ENCODE data around the gene CDHR3.

Gene CDHR3

GRCh38 chr7:106076537-106076936 lies 113.5 kb downstream of the CDHR3 start:
- Histone ChIP-seq H3K36me3 (ENCODE audit: insufficient read depth, low read length) (no peaks in the 10 kb centered on the region), H3K9me3 (ENCODE audit: insufficient read depth, low read depth, low read length) (no peaks in the 10 kb centered on the region), H3K9ac (ENCODE audit: low read depth, low read length) (no peak overlapping the region), H3K27me3 (ENCODE audit: insufficient read depth, low read length) (no peaks in the 10 kb centered on the region), H3K27ac (ENCODE audit: low read depth, low read length) (no peak overlapping the region), H3K4me3 (ENCODE audit: low read length) (no peak overlapping the region), H3K4me1 (ENCODE audit: insufficient read depth, low read length) (peaks cover 4% of the 10 kb centered on the region)
- no CpG with 5 or more reads among the region's 2 CpGs for WGBS

- no peaks in the 10 kb centered on the region for H3K27me3 ChIP-seq (ENCODE audit: insufficient read depth, low read length)
- H3K27ac ChIP-seq (ENCODE audit: low read depth, low read length), result no peak overlapping the region
- H3K9ac ChIP-seq (ENCODE audit: low read depth, low read length), result no peak overlapping the region
- no peak overlapping the region for H3K4me3 ChIP-seq (ENCODE audit: low read length)
- no peaks in the 10 kb centered on the region for H3K36me3 ChIP-seq (ENCODE audit: insufficient read depth, low read length)
- no peaks in the 10 kb centered on the region for H3K9me3 ChIP-seq (ENCODE audit: insufficient read depth, low read depth, low read length)
- no peaks in the 10 kb centered on the region for H3K4me1 ChIP-seq (ENCODE audit: insufficient read depth, low read length)
- WGBS, result 90% methylated on average over 6 of the region's 6 CpGs
Observed at GRCh38 chr7:106080300-106080987, 117.4 kb downstream of the CDHR3 start.

DNA sequence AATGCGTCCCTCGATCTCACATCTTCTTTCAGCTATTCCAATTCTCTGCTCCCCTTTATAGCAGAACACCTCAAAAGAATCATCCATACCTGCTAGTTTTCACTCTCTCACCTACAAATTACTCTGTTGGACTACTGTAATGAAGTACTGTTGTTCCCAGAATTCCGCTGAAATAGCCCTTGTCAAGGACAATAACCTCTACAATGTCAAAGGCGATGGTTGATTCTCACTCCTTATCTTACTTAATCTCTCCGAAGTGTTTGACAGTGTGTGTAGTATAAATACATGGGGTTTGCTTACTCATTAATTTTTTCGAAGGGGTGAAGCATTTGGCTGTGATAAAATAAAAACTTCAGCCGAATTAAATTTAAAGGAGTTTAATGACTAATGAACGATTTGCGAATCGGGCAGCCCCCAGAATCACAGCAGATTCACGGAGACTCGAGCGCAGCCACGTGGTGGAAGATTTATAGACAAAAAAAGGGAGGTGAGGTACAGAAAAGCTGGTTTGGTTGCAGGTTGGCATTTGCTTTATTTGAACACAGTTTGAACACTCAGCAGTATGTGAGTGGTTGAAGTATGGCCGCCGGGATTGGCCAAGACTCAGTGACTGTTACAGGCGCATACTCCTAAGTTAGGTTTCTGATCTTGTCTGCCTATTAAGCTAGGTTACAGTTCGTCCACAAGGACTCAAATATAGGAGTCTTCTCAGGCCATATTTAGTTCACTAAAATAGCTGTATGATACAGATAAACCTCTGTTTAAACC lies 119.2 kb downstream of the CDHR3 start:
- 95% methylated on average over 18 of the region's 18 CpGs for WGBS
- Histone ChIP-seq H3K9ac (ENCODE audit: low read depth, low read length) (no peak overlapping the region), H3K4me1 (ENCODE audit: insufficient read depth, low read length) (no peaks in the 10 kb centered on the region), H3K27ac (ENCODE audit: low read depth, low read length) (no peak overlapping the region), H3K36me3 (ENCODE audit: insufficient read depth, low read length) (no peaks in the 10 kb centered on the region), H3K9me3 (ENCODE audit: insufficient read depth, low read depth, low read length) (no peaks in the 10 kb centered on the region), H3K27me3 (ENCODE audit: insufficient read depth, low read length) (no peaks in the 10 kb centered on the region), H3K4me3 (ENCODE audit: low read length) (no peak overlapping the region)

Measured in HUES64 (cell line).